HT-29 (cell line): Measurements from ENCODE around the gene USHBP1. TPM values are rescaled to one million over a fixed set of nuclear protein-coding genes. Genes with fewer than 3 reads are reported as not detected.

Experiments
- DNase-seq: peaks from one replicate; pipeline ENCODE4 v3.0.0-alpha.2; 2015; ENCODE audit warnings: low spot score
- total RNA-seq: library from RNA; depleted of rRNA; stranded (reverse); fragments of >200 nt; shearing (Covaris generic); gene quantifications from 2 replicates; pipeline ENCODE4 v1.2.3, GENCODE V29; 2014

Gene USHBP1
- total RNA-seq, 1 experiment from 2014 or later, result 0.08 TPM

- DNase-seq, result peak; percentile 68
Observed at GRCh38 chr19:17240062-17240752, 24.3 kb downstream of the USHBP1 start.

- no peak for DNase-seq
Observed at GRCh38 chr19:17237747-17238706, 26.5 kb downstream of the USHBP1 start.

GRCh38 chr19:17236811-17237543 is 27.6 kb downstream of the USHBP1 start:
- DNase-seq, result no peak

- DNase-seq, result peak; percentile 57
Observed at GRCh38 chr19:17235971-17236777, 28.4 kb downstream of the USHBP1 start.

- DNase-seq, result peak; percentile 63
Observed at GRCh38 chr19:17235300-17235970, 29.1 kb downstream of the USHBP1 start.

- peak; percentile 71 for DNase-seq
Observed at GRCh38 chr19:17234911-17235299, 29.6 kb downstream of the USHBP1 start.

GRCh38 chr19:17232258-17232657 is 32.3 kb downstream of the USHBP1 start:
- DNase-seq, result no peak

GRCh38 chr19:17229890-17230289 is 34.7 kb downstream of the USHBP1 start:
- DNase-seq, result no peak

GRCh38 chr19:17227798-17228367 is 36.7 kb downstream of the USHBP1 start:
- no peak for DNase-seq

- DNase-seq, result peak; percentile 94
Observed at GRCh38 chr19:17226002-17226933, 38.3 kb downstream of the USHBP1 start, which contains the start of gene OCEL1. Gene OCEL1 (plus strand): TSS chr19:17226226. CDS start chr19:17226248, 22 bp downstream.

- no peak for DNase-seq
Observed at GRCh38 chr19:17225053-17225452, 39.5 kb downstream of the USHBP1 start.

GRCh38 chr19:17220207-17220758 is 44.3 kb downstream of the USHBP1 start:
- DNase-seq, result peak; percentile 43

GRCh38 chr19:17219286-17219685 is 45.3 kb downstream of the USHBP1 start:
- no peak for DNase-seq

- DNase-seq, result no peak
Observed at GRCh38 chr19:17216058-17216670, 48.4 kb downstream of the USHBP1 start.

- DNase-seq, result peak; percentile 82
Observed at GRCh38 chr19:17215127-17215971, 49.2 kb downstream of the USHBP1 start, which contains the start of gene USE1. Gene USE1 (plus strand): TSS chr19:17215357. CDS start chr19:17215406, 49 bp downstream.

- peak; percentile 21 for DNase-seq
Observed at GRCh38 chr19:17214508-17215126, 49.9 kb downstream of the USHBP1 start.

GRCh38 chr19:17213334-17213733 is 51.2 kb downstream of the USHBP1 start:
- no peak for DNase-seq
